NCI-H774 (cell line): ENCODE data around the gene SPIN3.
"Not testable (repeated sequence)": the region's sequence is repeated elsewhere in the genome, so short reads cannot be mapped to it uniquely, and the experiment has no call there.

Experiments
- DNase-seq: peaks from one replicate; lab custom pipeline; 2025; lab: John Stamatoyannopoulos, UW

The SPIN3 gene

GRCh38 chrX:56995271-56995994 is at the start of gene SPIN3:
Gene SPIN3, minus strand, starts transcription at chrX:56995541. Its CDS starts 594 bp downstream, at chrX:56994947.
- DNase-seq = peak; percentile 72

DNA sequence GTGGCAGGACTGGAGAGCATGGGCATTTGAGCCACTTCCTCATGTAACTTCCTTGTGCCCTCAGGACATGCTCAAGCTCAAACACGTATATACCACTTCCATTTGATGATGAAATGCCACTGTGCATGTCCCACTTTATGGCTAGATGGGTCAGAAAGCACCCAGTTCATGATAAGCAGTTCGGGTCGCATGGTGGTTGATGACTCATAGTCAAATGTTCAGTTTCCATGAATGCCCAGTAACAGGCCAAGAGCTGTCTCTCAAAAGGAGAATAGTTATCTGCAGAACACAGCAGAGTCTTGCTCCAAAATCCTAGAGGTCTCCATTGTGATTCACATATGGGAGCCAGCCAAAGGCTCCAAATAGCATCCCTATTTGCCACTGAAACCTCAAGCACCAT is 48.9 kb upstream of the SPIN3 start:
- DNase-seq = no peak

GRCh38 chrX:57037265-57037664 is 41.9 kb upstream of the SPIN3 start:
- not testable (repeated sequence) for DNase-seq

GRCh38 chrX:56994375-56995270 is 718 bp downstream of the SPIN3 start:
- no peak for DNase-seq

DNA sequence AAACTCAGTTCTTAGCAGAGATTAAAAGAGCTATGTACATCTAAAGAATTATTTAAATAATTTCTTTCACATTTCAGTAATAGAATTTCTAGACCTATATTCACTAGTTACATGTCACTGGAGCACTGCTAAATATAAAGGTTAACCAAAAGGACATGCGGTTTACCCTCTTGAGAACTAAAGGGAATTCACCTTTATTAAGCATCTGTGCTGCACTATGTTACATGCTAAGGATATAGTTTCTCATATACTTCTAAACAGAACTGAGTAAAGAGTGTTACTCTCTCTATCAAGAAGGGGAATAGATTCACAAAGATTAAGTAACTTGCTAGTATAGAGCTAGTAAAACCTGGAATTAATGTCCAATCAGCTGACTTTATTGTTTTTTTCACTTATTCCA is 7.6 kb downstream of the SPIN3 start:
- no peak for DNase-seq

DNA sequence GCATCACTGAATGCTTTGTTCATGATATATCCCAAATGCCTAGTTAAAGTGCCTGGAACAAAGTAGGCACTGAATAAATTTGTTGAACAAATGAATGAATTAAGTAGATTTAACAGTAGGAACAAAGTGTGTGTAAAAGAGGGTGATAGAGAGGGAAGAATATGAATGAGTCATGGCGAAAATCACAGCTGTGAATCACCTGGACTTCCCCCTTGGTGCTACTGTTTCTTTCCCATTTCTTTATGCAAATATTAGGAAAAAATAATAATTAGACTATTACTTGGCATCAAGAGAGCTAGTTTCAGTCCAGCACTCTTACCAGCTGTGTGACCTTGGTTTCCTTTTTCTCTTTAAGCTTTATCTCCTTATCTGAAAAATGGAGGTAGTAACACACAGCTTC is 9.2 kb downstream of the SPIN3 start:
- DNase-seq = no peak

- peak; percentile 32 for DNase-seq
Observed at GRCh38 chrX:56978172-56978571, 17.2 kb downstream of the SPIN3 start.

GRCh38 chrX:56975611-56976010 is 19.7 kb downstream of the SPIN3 start:
- no peak for DNase-seq

- DNase-seq = no peak
Observed at GRCh38 chrX:56974408-56974807, 20.9 kb downstream of the SPIN3 start.

GRCh38 chrX:56969559-56969958 is 25.8 kb downstream of the SPIN3 start:
- no peak for DNase-seq

GRCh38 chrX:56968980-56969379 is 26.4 kb downstream of the SPIN3 start:
- DNase-seq = no peak

- no peak for DNase-seq
Observed at GRCh38 chrX:56963377-56963776, 32.0 kb downstream of the SPIN3 start.

GRCh38 chrX:56947699-56948098 is 47.6 kb downstream of the SPIN3 start:
- DNase-seq = no peak

- peak; percentile 22 for DNase-seq
Observed at GRCh38 chrX:56946201-56946600, 49.1 kb downstream of the SPIN3 start.

GRCh38 chrX:56945226-56945625 is 50.1 kb downstream of the SPIN3 start:
- not testable (repeated sequence) for DNase-seq

DNA sequence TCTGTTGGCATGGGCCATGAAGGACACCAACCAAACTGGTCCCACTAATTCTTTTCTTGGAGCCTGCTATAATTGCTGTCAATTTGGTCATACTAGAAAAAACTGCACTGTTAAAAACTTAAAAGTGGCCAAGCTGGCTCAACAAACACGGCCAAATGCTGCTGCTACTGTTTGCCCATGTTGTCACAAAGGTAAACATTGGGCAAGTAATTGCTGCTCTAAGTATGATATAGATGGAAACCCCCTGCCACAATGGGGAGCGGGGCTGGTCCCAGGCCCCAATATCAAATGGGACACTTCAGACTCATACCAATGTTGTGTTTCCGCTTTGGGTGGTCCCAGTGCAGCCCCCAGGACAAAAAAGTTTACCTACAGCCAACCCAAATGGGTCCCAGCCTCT is 52.1 kb downstream of the SPIN3 start:
- DNase-seq = no peak
